ENCODE results near the gene DAND5.

The DAND5 gene

DNA sequence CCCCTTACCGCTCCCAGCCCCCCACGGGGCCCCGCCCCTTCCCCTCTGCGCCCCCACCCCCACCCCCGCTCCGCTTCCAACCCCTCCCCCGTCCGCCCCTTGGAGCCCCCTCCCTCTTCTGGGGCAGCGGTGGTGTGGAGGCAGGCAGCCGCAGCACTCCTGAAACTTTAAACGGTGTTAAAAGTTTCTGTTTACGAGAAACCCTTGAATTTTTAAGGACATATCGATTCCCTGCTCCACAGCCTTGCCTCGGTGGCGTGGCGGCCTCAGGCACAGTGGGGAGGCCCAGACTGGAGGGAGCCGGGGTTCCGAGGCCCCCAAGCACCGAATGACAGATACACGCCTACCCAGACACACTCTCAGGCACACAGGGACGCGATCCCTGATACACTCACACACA is 21.1 kb downstream of the DAND5 start:
- no peak overlapping the region for H3K4me2 ChIP-seq (ENCODE audit: low read depth, low read length, poor library complexity, severe bottlenecking)
- H3K4me1 ChIP-seq (ENCODE audit: insufficient read depth, low read length, poor library complexity, severe bottlenecking): peaks cover 6% of the 10 kb centered on the region
- no peak overlapping the region for H3K4me3 ChIP-seq (ENCODE audit: low read length, poor library complexity, severe bottlenecking)
- H3K9me3 ChIP-seq (ENCODE audit: insufficient read depth, low read depth, low read length): no peaks in the 10 kb centered on the region
- H3K27me3 ChIP-seq (ENCODE audit: insufficient read depth, low read length, poor library complexity, severe bottlenecking): no peaks in the 10 kb centered on the region
- H4K20me1 ChIP-seq (ENCODE audit: insufficient read depth, low read length, poor library complexity, severe bottlenecking): no peaks in the 10 kb centered on the region
- no peak overlapping the region for H2AFZ ChIP-seq (ENCODE audit: low read length)
- TF ChIP-seq CTCF (conservative IDR thresholded peaks at IDR 0.05; ENCODE audit: low read length): no peak
- TF ChIP-seq EZH2phosphoT487 (IDR thresholded peaks at IDR 0.05; ENCODE audit: borderline replicate concordance): no peak
- no peak overlapping the region for H3K9ac ChIP-seq (ENCODE audit: low read depth, low read length, poor library complexity, severe bottlenecking)
- H3F3A ChIP-seq (ENCODE audit: low read depth): no peaks in the 10 kb centered on the region
- no peaks in the 10 kb centered on the region for H3K9me2 ChIP-seq (replicated peaks; ENCODE audit: low read depth, low read length)
- no peaks in the 10 kb centered on the region for H3K36me3 ChIP-seq (ENCODE audit: insufficient read depth, low read length)
- H3K79me2 ChIP-seq (ENCODE audit: insufficient read depth, low read length): no peaks in the 10 kb centered on the region

GRCh38 chr19:12990853-12991252 is 21.5 kb downstream of the DAND5 start:
- Histone ChIP-seq H3F3A (ENCODE audit: low read depth) (no peaks in the 10 kb centered on the region), H3K79me2 (ENCODE audit: insufficient read depth, low read length) (no peaks in the 10 kb centered on the region), H4K20me1 (ENCODE audit: insufficient read depth, low read length, poor library complexity, severe bottlenecking) (no peaks in the 10 kb centered on the region), H3K9me3 (ENCODE audit: insufficient read depth, low read depth, low read length) (no peaks in the 10 kb centered on the region), H3K36me3 (ENCODE audit: insufficient read depth, low read length) (no peaks in the 10 kb centered on the region), H2AFZ (ENCODE audit: low read length) (no peak overlapping the region), H3K27me3 (ENCODE audit: insufficient read depth, low read length, poor library complexity, severe bottlenecking) (no peaks in the 10 kb centered on the region), H3K4me2 (ENCODE audit: low read depth, low read length, poor library complexity, severe bottlenecking) (no peak overlapping the region), H3K9ac (ENCODE audit: low read depth, low read length, poor library complexity, severe bottlenecking) (no peak overlapping the region), H3K4me3 (ENCODE audit: low read length, poor library complexity, severe bottlenecking) (no peak overlapping the region), H3K9me2 (replicated peaks; ENCODE audit: low read depth, low read length) (no peaks in the 10 kb centered on the region), H3K4me1 (ENCODE audit: insufficient read depth, low read length, poor library complexity, severe bottlenecking) (peaks cover 6% of the 10 kb centered on the region)
- TF ChIP-seq CTCF (conservative IDR thresholded peaks at IDR 0.05; ENCODE audit: low read length): no peak
- TF ChIP-seq EZH2phosphoT487 (IDR thresholded peaks at IDR 0.05; ENCODE audit: borderline replicate concordance): no peak

DNA sequence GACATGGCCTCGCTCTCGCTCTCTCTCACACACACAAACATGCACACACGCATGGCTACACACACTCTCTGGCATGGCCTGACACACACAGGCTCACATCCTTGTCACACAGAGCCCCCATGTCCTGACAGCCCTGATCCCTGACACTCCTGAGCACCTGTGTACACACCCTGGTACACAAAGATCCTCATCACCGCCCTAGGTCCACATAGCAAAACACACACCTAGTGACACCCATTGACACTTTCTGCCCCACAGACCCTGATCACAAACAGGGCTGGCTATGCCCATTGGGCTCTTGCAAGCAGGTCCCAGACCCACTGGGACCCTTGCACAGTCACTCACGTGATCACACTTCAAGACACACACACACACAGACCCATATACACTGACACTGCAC is 21.9 kb downstream of the DAND5 start:
- Histone ChIP-seq H3K79me2 (ENCODE audit: insufficient read depth, low read length) (no peaks in the 10 kb centered on the region), H3F3A (ENCODE audit: low read depth) (no peaks in the 10 kb centered on the region), H3K36me3 (ENCODE audit: insufficient read depth, low read length) (no peaks in the 10 kb centered on the region), H3K4me3 (ENCODE audit: low read length, poor library complexity, severe bottlenecking) (no peak overlapping the region), H3K9ac (ENCODE audit: low read depth, low read length, poor library complexity, severe bottlenecking) (no peak overlapping the region), H3K27me3 (ENCODE audit: insufficient read depth, low read length, poor library complexity, severe bottlenecking) (no peaks in the 10 kb centered on the region), H3K4me2 (ENCODE audit: low read depth, low read length, poor library complexity, severe bottlenecking) (no peak overlapping the region), H3K4me1 (ENCODE audit: insufficient read depth, low read length, poor library complexity, severe bottlenecking) (peaks cover 6% of the 10 kb centered on the region), H3K9me2 (replicated peaks; ENCODE audit: low read depth, low read length) (no peaks in the 10 kb centered on the region), H3K9me3 (ENCODE audit: insufficient read depth, low read depth, low read length) (no peaks in the 10 kb centered on the region), H4K20me1 (ENCODE audit: insufficient read depth, low read length, poor library complexity, severe bottlenecking) (no peaks in the 10 kb centered on the region), H2AFZ (ENCODE audit: low read length) (no peak overlapping the region)
- no peak for TF ChIP-seq CTCF (conservative IDR thresholded peaks at IDR 0.05; ENCODE audit: low read length)
- TF ChIP-seq EZH2phosphoT487 (IDR thresholded peaks at IDR 0.05; ENCODE audit: borderline replicate concordance): no peak
